ENCODE data around the gene LRRC3C.
A peak's percentile ranks its signal among the peaks of the same experiment; 100 is the strongest.

Gene LRRC3C

DNA sequence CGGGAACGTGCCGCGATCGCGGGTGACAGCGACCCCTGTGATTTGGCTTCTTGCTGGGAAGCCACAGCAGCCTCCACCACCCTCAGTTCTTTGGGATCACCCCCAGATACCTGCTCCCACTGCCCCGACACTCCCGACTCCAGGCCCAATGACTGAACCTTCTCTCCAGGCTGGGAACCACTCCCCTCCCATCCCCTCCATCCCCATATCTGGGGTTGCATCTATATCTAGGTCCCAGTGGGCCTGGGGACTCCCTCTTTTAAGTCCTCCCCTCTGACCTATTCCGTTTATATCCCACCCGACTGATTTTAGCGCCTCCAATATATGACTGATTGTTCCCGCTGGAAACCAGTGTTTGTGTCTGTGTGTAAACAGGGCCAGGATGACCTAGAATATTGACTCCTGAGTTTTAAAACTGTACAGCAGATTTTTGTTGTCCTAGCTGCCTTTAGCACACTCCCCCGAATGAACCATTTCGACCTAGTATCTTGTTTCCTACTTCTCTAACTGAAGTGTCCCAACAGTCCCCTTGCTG, 53.7 kb downstream of the LRRC3C start:
- DNase-seq, result peak in 1 of 2 donors; percentile 49

DNA sequence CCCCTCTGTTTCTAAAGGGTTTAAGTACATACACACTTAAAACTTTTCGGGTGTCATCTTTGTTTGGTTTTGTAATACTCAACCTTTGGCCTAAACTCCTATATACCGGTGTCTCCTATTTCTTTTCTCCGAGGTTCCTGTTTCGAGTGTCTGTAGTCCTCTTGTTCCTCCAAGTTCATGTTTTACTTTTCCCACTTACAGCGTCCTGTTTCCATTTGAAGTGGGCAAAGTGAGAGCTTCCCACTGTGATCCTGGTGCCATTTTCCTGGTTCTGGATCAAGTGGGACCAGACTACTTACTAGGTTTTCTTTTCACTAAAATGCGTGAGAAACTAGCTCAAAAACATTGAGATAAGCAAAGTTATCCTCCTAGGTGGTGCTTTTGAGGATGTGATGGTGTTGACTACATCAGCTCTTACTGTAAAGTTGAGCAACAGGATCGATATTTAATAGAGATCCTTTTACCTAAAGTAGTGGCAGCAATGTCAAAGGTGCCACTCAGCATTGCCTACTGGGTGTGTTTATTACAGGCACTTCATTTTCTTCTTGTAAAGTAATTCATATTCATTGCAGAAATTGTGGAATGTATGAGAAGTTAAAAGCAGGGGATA, 54.3 kb downstream of the LRRC3C start:
- DNase-seq, result no peak

DNA sequence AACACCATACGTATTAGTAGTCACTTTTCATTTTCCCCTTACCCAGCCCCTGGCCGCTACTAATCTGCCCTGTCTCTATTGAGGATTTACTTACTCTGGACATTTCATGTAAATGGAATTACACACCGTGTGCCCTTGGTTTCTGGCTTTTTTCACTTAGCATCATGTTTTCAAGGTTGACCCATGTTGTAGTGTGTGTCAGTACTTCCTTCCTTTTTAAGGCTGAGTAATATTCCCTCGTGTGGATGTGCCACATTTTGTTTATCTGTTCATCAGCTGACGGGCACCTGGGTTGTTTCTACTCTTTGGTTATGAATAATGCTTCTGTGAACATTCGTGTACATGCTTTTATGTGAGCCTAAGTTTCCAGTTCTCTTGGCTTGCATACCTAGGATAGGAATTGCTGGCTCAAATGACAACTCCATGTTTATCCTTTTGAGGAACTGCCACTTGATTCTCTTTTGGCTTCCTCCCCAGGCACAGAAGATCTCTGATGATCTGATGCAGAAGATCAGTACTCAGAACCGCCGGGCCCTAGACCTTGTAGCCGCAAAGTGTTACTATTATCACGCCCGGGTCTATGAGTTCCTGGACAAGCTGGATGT, 60.8 kb downstream of the LRRC3C start:
- no peak for DNase-seq

DNA sequence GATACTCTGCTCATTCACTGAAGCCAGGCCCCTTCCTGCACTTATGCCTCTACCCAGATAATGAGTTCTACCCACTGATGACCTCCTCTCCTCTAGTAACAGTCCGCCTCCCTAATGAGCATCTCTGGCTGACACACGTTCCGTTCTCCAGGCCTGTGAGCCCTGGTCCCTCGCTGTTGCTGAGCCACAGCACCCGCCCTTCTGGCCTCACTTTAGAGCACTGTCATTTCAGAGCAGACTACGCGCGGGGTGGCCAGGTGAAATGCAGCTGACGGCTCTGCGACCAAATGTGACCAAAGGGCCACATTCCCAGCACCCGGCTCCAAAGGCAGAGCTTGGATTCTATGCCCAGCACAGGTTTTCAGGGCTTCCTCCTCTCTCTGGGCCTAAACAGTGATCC, 66.9 kb downstream of the LRRC3C start:
- DNase-seq, result no peak

Measured in bone marrow (tissue), 2 donors.